Cardiac fibroblast (primary cell): ENCODE data around the gene NUAK1.

Experiments used
- DNase-seq, 2 donors: peaks; one replicate each; pipeline versions ENCODE4 v3.0.0 to v3.0.0-alpha.2; 2010; ENCODE audit warnings: low read depth in 2 of 2
- H3K4me3 ChIP-seq, 2 donors: replicated peaks in 1 of 2; 1 replicate in 1 of 2; 2 replicates in 1 of 2; pipeline ENCODE4 v1.5.1; 2011; ENCODE audit warnings: low read depth in 2 of 2, low read length in 2 of 2, mild to moderate bottlenecking in 2 of 2, moderate library complexity in 1 of 2
- TF ChIP-seq, protein P1 (sequence below): IDR thresholded peaks from one replicate; pipeline ENCODE4 v1.5.1; 2011; ENCODE audit warnings: low read depth, mild to moderate bottlenecking, low read length, inconsistent platforms

NUAK1 gene

DNA sequence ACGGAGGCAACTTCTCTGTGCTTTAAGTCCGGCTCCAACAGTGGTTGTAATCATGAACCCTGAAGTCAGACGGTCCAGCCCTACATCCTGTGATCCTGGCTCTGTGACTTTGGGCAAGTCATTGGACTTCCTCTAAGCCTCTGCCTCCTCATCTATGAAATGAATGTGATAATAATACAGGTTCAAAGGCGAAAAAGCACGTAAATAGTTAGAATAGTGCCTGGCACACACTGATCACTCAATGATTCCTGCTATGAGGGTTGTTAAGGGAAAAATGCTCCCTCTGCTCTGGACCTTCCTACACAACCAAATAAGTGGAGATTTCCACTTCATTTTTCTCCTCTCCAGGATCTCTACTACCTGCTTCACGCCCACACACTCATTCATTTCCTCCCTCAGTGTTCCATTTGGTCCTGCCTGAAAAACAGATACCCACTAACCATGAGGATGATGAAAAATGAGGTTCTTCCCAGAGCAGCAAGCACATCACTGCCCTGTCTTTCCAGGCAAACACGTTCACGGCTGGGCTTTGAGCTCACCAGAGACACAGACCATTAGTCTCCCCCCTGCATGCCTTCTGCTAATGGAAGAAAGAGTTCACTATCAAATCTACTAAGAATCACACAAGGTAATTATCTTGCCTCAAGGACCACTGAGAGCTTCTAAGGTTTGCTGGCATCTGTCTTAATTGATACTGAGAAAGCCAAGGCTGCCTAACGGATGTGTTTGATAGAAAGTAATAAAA is 13.2 kb downstream of the NUAK1 start:
- TF ChIP-seq, protein P1, sequence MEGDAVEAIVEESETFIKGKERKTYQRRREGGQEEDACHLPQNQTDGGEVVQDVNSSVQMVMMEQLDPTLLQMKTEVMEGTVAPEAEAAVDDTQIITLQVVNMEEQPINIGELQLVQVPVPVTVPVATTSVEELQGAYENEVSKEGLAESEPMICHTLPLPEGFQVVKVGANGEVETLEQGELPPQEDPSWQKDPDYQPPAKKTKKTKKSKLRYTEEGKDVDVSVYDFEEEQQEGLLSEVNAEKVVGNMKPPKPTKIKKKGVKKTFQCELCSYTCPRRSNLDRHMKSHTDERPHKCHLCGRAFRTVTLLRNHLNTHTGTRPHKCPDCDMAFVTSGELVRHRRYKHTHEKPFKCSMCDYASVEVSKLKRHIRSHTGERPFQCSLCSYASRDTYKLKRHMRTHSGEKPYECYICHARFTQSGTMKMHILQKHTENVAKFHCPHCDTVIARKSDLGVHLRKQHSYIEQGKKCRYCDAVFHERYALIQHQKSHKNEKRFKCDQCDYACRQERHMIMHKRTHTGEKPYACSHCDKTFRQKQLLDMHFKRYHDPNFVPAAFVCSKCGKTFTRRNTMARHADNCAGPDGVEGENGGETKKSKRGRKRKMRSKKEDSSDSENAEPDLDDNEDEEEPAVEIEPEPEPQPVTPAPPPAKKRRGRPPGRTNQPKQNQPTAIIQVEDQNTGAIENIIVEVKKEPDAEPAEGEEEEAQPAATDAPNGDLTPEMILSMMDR: no peak
- DNase-seq: no peak
- no peak overlapping the region for H3K4me3 ChIP-seq

DNA sequence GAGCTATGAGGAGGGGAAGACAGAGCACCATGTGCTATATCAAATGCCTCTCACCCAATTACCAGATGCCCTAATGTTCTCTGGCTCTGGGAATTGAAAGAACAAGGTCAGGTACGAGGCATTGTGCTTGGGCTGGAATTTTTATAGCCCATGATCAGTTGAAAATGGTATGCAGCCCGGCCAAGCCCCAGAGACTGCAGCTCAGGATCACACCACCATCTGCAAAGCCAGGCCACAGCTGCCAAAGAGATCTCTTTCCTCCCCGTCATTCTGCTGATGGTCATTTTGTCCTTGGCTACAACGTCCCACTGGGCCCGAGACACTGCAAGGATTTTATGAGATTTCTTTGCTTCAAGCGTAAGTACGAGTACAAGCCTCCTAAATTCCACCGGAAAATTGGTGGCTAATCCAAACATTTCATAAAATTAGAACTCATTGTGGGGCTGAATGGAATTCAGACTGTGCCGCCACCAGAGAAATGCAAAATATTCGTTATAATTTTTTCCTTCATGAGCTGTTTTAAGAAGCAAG is 15.1 kb downstream of the NUAK1 start:
- TF ChIP-seq, protein P1: no peak
- DNase-seq: peak in 1 of 2 donors; percentile 33
- no peak overlapping the region for H3K4me3 ChIP-seq

DNA sequence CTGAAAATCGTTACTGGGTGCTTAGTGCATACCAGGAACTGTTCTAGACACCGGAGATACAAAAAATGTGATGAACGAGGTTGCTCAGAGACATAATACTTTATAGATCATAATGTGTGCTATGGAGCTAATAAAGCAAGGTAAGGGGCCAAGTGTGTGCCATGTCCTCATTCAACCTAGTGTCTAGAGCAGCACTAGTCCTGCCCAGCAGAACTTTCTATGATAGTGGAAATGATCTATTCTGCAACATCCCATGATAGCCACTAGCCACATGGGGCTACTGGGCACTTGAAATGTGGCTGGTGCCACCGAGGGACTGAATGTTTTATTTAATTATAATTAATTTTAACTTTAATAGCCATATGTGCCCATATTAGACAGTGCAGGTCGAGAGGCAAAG is 15.6 kb downstream of the NUAK1 start:
- TF ChIP-seq, protein P1: no peak

DNA sequence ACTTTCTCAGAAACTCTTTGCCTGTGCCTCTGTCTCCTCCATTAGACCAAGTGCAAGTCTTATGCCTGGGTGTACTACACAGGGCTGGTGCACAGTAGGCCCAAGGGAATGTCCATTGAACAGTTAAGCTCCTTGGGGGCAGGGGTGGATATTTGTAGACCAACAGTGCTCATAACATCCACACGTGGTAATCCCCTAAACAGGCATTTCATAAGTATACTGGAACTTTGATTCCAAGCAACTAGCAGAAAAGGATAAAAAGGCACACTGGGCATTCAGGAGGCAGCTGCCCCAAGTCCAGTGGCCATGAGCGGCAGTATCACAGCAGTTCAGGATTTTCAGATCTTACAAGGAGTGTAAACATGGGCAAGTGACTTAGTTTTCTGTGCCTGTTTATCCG is 16.8 kb downstream of the NUAK1 start:
- DNase-seq: no peak
- H3K4me3 ChIP-seq: no peak overlapping the region
- TF ChIP-seq, protein P1: no peak

More for the DNA sequence above, 15.6 kb downstream of the NUAK1 start:
- no peak for DNase-seq
- H3K4me3 ChIP-seq: no peak overlapping the region

DNA sequence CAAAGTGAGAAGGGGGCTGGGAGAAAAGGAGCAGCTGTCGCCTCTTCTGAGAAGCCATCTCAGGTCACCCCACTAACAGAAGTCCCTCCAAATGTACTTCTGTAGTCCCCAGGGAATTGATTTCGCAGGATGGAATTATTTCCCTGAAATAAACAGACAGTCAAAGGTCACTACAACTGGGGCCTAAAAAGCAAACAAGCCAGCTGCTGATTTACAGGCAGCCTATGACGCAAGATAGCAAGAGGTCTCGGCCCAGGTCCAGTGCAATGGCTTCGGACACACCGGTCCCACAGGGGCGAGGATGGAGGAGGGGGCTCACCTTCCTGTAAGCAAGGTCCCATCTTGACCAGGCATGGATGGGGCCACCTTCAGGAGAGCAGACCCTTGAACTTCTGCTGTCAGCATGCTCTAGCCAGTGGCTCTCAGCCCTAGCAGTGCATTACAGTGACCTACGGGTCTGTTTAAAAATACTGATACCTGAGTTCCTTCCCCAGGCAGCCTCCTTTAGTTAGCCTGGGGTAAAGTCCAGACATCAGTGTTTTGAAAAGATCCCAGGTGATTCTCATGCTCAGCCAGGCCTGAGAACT is 18.1 kb downstream of the NUAK1 start:
- TF ChIP-seq, protein P1: no peak
- no peak overlapping the region for H3K4me3 ChIP-seq
- DNase-seq: no peak

DNA sequence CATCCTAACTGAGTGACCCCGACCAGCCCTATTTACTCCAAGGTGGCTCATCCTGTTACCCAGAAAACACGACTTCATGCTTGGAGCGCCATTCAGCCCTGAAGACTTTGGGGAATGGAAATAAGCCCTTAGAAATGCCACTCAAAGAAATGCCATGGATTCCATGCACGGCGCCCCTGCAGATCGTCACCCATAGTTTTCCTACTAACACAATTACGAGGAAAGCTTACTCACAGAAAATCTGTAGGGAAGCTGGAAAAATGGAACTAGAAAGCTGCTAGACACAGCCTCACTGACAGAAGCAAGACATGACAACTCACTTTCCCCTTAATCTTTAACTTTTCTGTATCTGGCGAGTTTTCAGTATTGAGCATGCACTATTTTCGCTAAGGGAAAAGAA is 19.5 kb downstream of the NUAK1 start:
- TF ChIP-seq, protein P1: no peak
- DNase-seq: no peak
- no peak overlapping the region for H3K4me3 ChIP-seq
